Kasumi-1 (cell line): Measurements from ENCODE around the gene ATL2.
"Not testable (repeated sequence)": the region's sequence is repeated elsewhere in the genome, so short reads cannot be mapped to it uniquely, and the experiment has no call there.

Source experiments
- DNase-seq, 2 experiments: peaks; one replicate each; lab custom pipeline; 2025; lab: John Stamatoyannopoulos, UW

Gene ATL2

GRCh38 chr2:38377050-38377828 is at the start of gene ATL2:
TSS of gene ATL2 (minus strand) at chr2:38377273. CDS start at chr2:38377260, 13 bp downstream.
- peak; percentile 97 to 98 for DNase-seq

DNA sequence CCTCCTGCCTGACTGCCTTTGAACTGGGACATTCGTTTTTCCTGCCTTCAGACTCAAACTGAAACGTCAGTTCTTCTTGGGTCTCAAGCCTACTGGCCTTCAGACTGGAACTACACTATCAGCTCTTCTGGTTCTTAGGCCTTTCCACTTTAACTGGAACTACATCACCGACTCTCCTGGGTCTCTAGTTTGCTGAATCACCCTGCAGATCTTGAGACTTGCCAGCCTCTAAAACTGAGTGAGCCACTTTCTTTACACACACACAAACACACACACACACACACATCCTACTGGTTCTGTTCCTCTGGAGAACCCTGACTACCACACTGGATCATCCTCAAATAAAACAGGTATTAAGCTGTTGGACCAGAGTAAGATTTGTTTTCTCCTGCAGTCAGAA is 46.7 kb upstream of the ATL2 start:
- no peak for DNase-seq

GRCh38 chr2:38421274-38422056 is 44.4 kb upstream of the ATL2 start:
- DNase-seq = no peak

GRCh38 chr2:38419499-38419898 is 42.4 kb upstream of the ATL2 start:
- DNase-seq = no peak

DNA sequence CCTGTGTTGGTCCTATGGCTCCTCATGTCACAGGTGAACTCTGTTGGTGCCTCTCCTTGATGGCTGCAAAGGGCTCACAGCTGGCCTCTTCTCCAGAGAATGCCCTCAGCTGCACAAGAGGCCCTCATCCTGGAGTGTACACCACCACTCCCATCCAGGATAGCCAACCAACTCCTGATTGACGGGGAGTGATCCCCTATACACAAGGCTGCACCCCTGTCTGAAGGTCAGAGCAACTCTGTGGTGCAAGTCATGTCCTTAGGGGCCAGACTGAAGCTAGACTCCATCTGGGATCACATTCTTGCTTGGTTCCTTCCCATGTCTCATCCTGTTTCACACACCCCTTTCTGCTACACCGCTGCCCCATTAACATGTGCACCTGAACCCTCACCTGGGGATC is 41.7 kb upstream of the ATL2 start:
- no peak for DNase-seq

- DNase-seq = no peak
Measured at GRCh38 chr2:38417745-38418689, 40.9 kb upstream of the ATL2 start.

DNA sequence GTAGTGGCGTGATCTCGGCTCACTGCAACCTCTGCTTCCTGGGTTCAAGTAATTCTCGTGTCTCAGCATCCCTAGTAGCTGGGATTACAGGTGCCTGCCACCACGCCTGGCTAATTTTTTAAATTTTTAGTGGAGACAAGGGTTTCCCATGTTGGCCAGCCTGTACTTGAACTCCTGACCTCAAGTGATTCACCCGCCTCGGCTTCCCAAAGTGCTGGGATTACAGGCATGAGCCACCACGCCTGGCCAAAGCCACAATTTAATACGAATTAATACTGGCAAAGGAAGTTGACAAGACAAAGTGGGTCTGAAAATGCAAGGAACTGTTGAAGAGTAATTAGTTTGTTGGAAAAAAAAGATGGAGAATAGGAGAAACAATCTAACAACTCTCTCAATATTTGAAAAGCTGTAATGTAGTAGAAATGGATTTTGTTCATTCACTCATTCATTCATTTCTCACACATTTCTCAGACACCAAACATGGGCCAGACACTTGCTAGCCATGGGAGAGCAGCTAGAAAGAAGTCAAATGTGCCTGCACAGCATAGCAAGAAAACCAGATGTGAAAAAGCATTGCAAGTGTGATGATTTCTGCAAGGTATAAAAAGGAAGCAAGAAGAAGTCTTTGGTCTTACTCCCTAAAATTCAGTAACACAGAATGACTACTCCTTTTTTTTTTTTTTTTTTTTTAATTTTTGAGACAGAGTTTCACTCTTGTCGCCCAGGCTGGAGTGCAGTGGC is 39.4 kb upstream of the ATL2 start:
- no peak for DNase-seq

- DNase-seq = no peak
Measured at GRCh38 chr2:38415728-38416291, 38.7 kb upstream of the ATL2 start.

- DNase-seq = no peak
Measured at GRCh38 chr2:38415023-38415422, 38.0 kb upstream of the ATL2 start.

DNA sequence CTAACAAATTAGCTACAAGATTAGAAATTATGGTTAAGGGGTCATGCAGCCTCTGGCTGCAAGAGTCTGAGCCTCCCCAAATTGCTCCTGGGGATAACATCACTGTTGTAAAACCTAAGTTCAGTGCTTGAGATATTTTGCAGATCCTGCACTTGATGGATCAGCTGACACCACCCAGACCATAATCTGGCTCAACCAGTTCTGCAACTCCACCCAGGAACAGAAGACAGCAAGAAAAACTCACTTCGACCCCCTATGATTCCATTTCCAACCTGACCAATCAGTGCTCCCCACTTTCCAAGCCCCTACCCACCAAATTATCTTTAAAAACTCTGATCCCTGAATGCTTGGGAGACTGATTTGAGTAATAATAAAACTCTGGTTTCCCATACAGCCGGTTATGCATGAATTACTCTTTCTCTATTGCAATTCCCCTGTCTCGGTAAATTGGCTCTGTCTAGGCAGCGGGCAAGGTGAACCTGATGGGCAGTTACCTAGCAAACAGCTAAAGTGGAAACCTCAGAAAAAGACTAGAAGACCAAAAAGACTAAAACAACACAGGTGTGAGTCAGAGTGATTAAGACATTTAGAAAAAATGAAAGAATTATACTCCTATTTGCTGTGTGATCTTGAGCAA is 35.3 kb upstream of the ATL2 start:
- not testable (repeated sequence) for DNase-seq

- DNase-seq = no peak
Measured at GRCh38 chr2:38409156-38410102, 32.4 kb upstream of the ATL2 start.

DNA sequence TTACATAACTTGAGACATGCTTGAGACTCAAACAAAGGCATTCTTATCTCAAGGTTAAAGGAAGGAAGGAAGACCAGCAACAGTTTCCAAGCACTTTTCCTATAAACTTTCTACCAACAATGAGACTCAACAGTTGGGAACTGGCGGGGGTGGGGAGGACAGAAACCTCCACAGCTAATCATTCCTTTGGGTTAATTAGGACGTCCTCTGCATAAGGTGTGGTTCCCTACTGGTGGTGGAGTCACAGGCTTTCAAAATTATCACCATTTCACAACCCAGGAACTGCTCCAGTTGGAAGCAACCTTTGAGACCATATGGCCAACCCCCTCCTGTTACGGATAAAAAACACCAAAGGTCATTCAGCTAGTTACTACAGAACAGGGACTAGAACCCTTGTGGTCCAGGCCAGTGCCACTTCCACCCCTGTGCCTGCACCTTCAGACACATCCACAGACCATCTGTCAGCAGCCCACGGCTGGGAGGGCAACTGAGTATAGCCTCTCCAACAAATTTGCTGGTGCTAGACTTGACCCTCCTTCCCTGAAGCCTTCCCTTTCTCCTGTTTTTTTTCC is 30.1 kb upstream of the ATL2 start:
- DNase-seq = no peak

GRCh38 chr2:38406597-38407110 is 29.6 kb upstream of the ATL2 start:
- DNase-seq = no peak

GRCh38 chr2:38405917-38406596 is 29.0 kb upstream of the ATL2 start:
- no peak for DNase-seq

GRCh38 chr2:38400513-38400912 is 23.4 kb upstream of the ATL2 start:
- DNase-seq = no peak

DNA sequence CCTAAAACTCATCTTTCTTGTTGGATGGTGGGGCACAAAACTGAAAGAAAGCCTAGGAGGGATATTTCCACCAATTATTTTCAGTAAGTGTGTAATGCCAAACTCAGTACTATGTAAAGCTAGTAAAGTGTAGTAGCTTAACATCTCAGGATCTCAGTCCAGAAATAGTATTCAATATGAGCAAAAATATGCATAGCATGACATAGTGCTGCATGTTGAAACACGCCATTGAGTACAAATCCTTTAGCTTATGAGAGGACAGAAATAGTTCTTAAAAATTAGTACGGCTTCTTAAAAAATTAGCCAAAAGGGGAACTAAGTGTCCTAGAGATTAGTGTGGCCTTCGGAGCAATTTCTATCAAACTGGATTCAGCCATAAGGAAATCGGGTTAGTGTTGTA is 21.7 kb upstream of the ATL2 start:
- no peak for DNase-seq

DNA sequence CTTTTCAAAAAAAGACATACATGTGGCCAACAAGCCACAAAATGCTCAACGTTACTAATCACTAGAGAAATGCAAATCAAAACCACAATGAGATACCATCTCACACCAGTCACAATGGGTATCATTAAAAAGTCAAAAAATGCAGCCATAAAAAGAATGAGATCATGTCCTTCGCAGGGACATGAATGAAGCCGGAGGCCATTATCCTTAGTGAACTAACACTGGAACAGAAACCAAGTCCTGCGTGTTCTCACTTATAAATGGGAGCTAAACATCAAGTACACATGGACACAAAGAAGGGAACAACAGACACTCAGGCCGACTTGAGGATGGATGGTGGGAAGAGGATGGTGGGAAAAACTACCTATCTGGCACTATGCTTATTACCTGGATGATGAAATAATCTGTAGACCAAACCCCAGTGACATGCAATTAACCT is 17.8 kb upstream of the ATL2 start:
- no peak for DNase-seq

GRCh38 chr2:38394041-38394440 is 17.0 kb upstream of the ATL2 start:
- no peak for DNase-seq
